Fibroblast of skin of right quadriceps (primary cell): ENCODE data around the gene ARMH3.
A peak's percentile ranks its signal among the peaks of the same experiment; 100 is the strongest.

Experiments used
- DNase-seq: peaks from one replicate; pipeline ENCODE4 v3.0.0-alpha.2; 2013

The ARMH3 gene

DNA sequence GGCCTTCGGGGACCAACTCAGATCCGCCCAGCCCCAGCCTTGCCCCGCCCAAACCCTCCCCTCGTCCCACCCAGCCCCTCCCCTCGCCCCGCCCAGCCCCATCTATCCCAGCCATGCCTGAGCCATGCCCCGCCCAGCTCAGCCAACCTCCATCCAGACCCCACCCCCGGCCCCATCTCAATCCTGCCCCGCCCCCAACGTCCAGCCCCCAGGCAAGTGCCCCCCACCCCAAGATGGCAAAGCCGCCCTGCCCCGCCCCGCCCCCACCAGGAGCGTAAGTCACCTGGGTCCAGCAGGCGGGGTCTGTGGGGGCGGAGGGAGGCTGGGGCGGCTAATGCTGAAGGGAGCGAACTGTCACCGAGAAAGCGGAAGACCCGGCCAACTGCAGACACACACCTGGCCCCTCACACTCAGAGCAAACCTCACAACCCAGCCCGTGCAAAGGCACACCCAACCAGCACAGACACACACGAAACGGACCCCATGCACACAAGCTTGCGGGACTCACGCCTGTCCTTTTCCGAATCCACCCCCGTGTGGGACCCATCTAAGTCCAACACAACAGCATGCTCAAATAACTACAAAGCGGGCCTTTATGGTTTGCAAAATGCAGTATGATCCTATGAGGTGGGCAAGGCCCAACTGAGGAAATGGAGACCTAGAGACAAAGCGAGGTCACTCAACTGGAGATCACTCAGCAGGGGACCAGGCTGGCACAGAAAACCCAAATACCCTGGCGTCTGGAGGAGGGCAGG lies 226.2 kb downstream of the ARMH3 start:
- DNase-seq = peak; percentile 31

DNA sequence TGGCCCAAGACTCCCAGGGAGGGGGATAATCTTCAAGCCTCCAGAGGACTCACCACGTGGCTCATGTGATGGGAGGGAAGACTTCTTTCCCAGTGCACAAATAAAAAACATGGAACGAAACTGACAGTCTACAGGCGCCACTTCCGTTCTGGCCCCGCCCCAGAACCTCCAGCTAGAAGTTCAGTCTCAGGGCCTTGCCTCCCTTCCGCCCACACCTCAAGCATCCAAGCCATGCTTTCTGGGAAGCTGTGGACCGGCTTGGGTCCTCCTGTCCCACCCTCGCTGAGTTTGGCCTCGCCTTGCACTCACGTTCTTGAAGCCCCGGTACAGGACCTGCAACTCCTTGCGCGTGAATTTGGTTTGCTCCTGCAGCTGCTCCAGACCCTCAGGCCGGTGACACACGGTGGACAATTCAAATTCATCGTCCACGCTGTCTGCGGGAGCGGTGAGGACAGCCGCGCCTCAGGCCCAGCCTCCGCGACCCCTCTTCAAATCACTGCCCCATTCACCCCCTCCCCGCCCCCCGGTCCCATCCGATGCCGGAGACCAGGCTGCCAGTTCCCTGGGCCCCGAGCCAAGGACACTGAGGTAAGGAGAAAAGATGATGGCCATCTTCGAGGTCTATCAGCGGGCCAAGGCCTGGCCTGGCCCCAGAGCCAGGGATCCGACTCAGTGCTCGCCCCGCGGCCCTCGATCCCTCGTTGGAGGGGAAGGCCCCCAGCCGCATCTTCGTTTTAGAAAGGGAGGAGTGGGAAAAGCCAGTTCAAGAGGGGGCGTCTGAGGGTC lies 227.0 kb downstream of the ARMH3 start:
- no peak for DNase-seq

DNA sequence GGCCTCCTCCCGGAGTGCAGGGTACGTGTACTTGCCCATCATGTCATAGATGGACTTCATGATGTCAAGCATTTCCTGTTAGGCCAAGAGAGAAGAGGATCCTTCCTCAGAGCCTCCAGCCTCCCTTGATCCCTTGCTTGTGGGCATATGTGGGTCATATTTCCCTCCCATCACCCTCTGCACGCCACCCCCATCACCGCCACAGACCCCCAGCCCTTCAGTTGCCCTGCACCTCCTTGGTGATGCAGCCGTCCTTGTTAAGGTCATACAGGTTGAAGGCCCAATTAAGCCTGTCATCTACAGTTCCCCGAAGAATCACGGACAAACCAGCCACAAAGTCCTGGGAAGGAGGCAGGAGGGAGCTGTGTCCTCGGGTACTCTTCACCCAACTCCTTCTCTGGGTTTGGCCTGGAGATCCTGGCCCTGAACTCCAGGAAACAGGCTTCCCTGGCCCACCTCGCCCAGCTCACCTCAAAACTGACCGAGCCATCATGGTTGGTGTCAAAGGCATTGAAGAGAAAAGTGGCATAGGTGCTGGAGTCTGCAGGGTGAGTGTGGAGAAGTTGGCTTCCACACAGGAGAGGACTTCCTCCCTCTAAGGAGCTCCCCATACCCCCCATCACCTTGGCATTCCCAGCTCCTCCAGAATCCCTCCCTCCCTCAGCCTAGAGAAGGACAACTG lies 227.9 kb downstream of the ARMH3 start:
- no peak for DNase-seq

DNA sequence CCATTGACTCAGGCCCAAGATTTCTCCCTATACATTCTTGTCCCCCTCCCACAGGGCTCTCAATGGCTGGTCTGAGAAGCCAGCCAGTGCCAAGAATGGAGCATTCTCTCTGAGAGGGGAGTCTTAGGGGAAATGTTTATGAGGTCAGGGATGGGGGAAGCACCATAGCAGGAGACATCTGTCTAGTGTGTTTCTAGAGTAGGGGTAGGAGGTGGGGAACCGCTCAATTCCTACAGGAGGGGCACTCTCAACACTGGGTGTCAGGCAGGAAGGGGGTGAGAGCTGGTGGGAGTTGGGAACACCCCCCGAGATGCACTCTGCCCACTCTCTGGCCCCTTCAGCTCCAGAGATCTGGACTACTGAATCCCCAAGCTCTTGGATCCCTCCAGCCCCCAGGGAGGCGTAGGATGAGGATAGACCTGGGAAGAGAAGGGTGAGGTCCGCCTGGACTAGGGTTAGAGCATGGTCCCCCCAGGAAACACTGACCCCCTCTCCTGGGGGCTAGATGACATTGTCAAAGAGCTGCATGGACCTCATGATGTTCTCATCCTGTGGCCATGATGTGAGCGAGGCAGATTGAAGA lies 229.0 kb downstream of the ARMH3 start:
- no peak for DNase-seq

DNA sequence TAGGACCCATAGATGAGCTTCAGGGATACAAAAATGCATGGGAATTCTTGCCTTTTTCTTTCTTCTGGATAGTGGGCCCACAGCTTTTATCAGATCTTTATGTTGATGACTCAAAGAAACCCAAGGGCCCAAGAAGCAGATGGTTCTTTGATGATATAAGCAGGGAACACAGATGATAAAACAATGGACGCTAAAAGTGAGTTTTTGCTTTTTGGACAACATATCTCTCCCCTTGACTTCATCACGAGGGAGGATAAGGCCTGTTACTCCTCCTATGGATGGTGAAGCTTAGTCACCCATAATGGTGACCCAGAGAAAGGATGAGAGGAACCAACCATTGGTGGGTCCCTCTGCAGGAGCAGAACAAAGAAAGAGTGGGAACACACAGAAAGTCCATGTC lies 231.2 kb downstream of the ARMH3 start:
- DNase-seq = no peak

DNA sequence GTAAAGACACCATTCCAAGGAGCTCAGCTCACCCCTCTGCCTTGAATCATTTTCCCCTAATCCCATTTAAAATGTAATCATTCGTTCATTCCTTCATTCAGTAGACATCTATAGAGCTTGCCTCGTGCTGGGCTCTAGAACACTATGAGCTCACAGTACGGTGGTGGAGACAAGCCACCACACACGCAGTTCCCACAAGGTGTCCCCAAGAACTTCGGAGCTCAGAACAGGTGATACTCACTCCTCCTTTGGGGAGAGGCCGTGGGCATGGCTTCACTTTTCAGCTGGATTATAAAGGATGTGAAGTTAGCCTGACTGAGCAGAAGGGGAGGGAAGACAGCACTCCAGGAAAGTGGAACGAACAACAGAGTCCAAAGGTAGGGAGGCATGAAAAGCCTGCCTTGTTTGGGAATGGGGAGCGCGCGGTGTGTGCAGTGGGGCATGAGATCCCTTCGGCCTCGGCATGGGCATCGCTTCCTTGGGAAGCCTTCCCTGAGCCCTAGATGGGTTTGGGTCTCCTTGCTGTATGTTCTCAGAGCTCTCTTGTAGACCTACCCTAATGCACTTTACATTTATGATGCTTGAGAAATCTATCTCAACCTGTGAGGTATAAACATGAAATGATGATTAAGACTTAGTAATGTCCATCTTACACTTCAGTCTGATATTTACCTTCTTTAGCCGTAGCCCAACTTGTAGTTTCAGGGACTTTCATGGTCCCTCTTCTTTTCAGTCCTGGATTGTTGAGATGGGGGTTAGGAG lies 236.9 kb downstream of the ARMH3 start:
- DNase-seq = no peak

DNA sequence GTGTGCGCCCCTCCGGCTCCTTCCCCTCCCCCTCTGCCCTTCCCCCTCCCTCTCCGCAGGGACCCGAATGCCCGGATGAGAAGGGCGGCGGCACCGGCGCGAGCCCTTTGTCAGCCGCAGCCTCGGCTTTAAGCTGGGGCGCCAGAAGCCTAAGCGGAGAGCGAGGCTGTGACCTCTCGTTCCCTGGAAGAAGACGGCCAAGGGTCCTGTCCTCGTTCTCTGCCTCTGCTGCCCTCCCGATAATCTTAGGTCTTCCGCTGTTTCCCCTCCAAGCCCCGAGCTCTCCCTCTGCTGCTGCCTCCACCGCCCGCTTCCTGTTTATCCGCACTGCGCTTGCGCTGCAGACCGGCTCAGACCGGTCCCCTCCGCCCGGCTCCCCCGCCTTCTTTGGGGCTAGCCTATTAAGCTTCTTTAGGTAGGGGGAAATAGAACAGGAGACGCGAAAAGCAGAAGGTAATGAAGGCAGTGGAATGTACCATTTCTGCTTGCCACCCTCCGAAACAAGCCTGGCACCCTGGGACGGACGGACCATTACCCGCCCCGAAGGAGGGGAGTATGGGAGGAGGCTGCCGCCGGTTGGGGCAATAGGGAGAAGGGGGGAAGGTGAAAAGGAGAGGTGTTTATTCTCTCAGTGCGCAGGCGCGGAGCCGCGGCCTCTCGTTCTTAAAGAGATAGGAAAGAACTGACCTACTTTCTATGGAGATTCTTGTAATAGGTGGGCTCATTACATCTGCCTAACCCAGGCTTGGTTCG lies 237.7 kb downstream of the ARMH3 start, which contains the start of gene OGA:
Gene OGA, minus strand, starts transcription at position 326 of the 753 bp plus-strand sequence. CDS start 422 bp downstream, outside the sequence.
- peak; percentile 100 for DNase-seq

DNA sequence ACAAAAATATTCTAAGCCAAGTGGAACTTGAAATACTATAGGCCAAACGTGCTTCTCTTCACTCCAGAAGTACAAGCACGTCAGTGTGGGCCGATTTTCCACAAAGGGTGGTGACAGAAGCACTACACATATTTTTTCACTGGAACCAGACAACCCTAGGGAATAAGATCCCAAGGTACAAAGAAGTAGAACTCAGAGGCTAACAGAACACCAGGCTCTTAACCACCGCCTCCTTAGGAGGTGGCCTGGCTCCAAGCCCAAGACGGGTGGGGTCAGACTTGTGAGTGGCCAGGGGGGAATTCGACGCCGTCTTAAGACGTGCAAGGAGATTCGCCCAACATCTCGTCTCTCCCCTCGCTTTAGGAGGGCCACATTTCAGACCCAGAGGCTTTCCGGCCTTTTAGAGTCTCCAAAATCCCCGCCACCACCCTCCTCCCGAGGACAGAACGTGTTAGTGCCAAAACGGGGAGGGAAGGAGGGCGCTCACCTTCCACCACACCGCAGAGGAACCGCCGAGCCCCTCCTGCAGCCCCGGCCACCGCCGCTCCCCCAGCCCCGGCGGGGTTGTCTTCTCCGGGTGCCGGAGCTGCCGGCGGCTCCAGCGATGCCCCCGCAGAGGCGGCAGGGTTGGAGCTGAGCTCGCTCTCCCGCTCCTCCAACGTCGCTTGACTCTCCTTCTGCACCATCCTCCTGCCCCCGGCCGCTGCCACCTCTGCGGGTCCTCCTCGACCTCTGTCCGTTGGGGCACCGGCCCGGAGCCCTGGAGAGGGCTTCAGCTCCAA lies 238.4 kb downstream of the ARMH3 start:
- peak; percentile 94 for DNase-seq

DNA sequence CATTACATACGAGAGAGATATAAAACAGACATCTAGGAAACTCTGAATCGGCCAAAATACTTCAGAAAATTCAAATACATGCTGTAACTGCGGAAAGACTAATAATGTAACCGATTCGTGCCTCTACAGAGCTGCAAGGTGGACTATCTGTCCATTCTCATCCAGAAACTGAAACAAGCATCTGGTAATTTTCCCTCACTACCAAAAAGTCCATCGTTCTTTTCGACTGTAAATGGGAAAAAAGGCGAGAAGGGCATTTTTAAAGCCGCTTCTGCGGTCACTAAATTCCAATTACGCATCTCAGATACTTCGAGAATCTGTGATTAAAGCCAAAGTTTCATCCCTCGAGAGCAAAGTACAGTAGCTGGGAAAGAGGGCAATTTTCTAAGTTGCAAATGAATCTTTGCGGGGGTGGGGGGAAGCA lies 239.0 kb downstream of the ARMH3 start:
- DNase-seq = no peak

DNA sequence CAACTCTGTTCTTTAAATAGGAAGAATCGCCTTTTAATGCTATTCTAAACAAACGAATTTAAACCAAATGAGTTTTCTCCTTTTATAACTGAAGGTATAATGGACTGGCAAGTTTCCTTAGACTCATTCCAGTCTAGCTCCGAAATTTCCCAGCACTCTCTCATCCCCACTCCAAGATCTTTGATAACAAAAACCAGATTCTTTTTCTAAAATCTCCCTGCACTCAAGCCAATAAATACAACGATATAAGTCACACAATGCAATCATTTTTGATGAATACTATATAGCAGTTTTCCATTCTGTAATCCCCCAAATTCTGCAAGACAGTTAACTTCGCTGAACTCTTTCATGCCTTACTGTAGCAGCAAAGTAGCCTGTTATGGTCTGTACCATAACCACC lies 239.6 kb downstream of the ARMH3 start:
- DNase-seq = no peak

DNA sequence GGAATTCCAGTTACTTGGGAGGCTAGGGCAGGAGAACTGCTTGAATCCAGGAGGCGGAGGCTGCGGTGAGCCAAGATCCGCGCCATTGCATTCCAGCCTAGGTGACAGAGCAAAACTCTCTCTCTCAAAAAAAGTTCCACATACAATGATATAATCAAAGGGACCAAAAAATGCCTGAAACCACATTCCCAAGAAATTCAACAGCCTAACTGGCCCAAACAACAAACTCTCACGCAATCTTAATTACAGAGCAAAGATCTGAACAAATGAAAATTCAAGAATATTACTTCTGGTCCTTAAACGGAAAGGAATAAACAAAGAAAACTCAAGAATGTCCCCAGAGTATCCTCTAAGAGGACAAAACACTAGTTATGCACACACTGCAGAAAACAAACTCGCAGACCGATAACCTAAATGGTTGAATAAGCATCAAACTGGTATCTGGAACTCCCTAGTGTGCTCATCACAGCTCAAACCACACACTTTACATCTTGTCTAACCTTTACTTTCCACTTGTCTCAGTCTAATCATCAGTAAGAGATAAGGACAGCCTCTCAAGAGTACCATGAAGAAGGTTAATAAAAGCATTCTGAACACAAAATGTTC lies 241.4 kb downstream of the ARMH3 start:
- no peak for DNase-seq

DNA sequence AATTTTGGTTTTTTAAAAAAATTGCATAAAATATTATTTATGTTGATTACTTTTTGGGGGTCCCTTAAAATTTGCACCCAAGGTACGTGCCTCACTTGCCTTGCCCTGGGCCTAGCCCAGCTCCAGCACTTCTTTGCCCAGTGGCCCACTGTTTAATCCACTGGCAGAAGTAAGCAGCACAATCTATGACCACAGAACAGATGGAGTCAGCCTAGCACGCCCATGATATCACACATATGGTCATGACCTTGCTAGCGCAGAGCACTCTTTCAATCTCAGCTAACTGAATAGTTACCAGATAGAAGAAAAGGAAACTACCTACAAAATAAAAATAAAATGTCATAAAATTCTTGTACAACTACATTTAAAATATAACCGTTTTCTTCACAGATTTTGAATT lies 243.4 kb downstream of the ARMH3 start:
- DNase-seq = no peak

DNA sequence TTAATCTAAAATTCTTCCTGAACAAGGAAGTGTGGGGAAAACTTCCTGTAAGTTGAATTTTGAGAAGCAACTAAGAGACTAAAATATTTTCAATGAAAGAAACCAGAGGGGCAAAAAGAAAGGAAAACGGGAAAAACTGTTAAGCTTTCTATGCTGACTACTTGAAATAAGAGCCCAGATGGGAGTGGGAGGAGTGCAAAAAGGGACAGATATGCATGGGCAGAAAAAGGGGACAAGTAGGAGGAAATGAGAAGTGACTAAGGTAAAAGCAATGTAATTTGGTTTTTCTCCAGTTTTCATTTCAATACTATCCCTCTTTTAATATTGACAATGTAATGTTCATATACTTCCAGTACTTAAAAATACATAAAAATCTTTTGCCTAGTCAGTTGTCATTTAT lies 248.8 kb downstream of the ARMH3 start:
- no peak for DNase-seq

DNA sequence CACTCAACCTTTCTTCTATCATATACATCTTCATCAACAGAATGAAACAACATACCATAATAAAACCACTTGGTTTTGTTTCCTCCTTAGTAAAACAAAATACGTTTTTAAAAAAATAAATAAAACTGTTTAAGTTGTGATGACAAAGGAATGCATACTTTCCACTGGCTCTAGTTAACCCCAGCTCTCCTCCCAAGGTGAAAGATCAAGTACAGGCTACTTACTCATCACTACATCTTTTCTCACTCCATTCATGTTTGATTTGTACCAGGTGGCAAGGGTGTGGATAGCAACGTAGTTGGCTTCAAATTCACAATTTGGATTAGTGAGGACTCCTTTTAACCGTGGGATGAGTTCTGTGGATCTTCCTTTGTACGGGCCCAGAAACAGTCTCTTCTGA lies 252.5 kb downstream of the ARMH3 start:
- DNase-seq = no peak

DNA sequence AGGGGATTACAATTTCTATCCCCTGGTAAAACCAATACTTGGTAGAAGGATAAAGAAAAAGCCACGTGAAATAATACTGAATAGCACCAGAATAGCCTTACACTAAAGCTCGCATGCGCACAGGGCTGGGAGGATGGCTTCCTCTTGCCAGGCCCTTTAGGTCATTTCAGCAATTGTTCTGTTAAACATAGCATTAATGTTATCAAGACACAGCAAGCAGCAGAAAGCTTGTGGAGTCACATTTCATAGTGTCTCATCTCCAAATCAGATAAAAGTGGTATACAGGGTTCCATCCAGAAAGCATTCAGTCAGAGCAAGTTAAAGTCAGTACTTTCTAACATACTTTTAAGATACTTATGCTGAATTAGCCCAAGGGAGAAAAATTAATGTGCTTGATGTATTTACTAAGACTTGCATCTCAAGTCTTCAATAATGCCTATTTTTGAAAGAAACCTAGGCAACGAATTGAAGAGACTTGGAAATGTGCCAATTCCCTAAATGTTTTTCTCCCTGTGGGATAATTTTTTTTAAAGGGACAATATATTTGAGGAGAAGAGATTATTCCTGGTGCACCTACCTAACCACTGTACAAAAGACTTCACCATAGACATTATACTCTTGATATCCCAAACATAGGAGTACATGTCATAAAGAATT lies 258.4 kb downstream of the ARMH3 start:
- no peak for DNase-seq
